GM12872 (cell line): ENCODE measurements around the gene SLC4A3.
A peak's percentile ranks its signal among the peaks of the same experiment; 100 is the strongest.

Experiments
- TF ChIP-seq, protein P1 (sequence below): IDR thresholded peaks from 3 replicates; pipeline ENCODE4 v1.5.1; 2011; ENCODE audit warnings: low read depth, mild to moderate bottlenecking, low read length, moderate library complexity; ENCODE audit not compliant: insufficient read depth

SLC4A3 gene

GRCh38 chr2:219636144-219636915, 8.9 kb downstream of the SLC4A3 start:
- TF ChIP-seq, protein P1, sequence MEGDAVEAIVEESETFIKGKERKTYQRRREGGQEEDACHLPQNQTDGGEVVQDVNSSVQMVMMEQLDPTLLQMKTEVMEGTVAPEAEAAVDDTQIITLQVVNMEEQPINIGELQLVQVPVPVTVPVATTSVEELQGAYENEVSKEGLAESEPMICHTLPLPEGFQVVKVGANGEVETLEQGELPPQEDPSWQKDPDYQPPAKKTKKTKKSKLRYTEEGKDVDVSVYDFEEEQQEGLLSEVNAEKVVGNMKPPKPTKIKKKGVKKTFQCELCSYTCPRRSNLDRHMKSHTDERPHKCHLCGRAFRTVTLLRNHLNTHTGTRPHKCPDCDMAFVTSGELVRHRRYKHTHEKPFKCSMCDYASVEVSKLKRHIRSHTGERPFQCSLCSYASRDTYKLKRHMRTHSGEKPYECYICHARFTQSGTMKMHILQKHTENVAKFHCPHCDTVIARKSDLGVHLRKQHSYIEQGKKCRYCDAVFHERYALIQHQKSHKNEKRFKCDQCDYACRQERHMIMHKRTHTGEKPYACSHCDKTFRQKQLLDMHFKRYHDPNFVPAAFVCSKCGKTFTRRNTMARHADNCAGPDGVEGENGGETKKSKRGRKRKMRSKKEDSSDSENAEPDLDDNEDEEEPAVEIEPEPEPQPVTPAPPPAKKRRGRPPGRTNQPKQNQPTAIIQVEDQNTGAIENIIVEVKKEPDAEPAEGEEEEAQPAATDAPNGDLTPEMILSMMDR: no peak

DNA sequence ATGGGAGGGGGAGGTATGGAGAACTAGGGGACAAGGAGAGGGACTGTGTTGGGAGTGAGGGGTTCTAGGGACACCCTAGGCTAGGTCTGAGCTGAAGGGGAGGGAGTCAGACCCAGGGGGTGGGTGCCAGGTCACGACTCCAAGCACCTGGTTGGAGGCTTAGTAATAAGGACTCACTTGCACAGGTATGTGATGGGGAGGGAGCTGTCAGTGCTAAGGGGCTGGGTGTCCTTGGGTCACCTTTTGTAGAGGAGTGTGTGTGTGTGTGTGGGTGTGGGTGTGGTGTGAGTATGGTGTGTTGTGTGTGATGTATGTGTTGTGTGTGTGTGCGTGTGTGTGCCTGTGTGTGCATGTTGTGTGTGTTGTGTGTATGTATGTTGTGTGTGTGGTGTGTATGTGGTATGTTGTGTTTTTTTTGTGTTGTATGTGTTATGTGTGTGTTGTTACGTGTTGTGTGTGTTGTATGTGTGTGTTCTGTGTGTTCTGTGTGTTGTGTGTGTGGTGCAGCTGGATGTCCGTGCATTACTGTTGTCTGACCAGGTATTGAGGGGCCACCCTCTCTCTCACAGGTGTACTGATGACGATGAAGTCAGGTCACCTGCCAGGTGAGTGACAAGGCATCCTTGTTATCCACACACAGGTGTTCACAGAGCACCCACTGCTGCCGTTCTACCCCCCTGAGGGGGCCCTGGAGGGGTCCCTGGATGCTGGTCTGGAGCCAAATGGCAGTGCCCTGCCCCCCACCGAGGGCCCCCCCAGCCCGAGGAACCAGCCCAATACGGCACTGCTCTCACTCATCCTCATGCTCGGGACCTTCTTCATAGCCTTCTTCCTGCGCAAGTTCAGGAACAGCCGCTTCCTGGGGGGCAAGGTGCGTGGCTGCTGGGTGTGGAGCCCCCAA, 9.8 kb downstream of the SLC4A3 start:
- TF ChIP-seq, protein P1: no peak

DNA sequence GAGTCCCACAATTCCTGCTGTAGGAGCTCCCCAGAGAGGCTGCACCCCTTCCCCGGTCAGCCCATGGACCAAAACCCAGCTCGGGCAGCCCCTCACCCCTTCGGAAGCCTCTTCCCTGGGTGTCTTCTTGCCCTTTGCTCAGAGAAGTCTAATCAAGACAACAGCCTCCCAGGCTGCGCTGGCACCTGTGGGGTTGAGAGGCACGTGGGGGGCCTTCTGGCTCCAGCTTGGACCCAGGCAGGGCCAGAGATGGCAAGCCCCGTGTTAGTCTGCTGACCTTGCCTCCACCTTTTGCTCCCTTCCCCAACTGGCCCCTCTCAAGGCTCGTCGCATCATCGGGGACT, 10.4 kb downstream of the SLC4A3 start:
- TF ChIP-seq, protein P1: no peak

- TF ChIP-seq, protein P1: peak; percentile 24; the same call in 1 of the 3 replicates
Observed at GRCh38 chr2:219638217-219638947, 11.0 kb downstream of the SLC4A3 start.

- TF ChIP-seq, protein P1: no peak
Observed at GRCh38 chr2:219638948-219639755, 11.7 kb downstream of the SLC4A3 start.

DNA sequence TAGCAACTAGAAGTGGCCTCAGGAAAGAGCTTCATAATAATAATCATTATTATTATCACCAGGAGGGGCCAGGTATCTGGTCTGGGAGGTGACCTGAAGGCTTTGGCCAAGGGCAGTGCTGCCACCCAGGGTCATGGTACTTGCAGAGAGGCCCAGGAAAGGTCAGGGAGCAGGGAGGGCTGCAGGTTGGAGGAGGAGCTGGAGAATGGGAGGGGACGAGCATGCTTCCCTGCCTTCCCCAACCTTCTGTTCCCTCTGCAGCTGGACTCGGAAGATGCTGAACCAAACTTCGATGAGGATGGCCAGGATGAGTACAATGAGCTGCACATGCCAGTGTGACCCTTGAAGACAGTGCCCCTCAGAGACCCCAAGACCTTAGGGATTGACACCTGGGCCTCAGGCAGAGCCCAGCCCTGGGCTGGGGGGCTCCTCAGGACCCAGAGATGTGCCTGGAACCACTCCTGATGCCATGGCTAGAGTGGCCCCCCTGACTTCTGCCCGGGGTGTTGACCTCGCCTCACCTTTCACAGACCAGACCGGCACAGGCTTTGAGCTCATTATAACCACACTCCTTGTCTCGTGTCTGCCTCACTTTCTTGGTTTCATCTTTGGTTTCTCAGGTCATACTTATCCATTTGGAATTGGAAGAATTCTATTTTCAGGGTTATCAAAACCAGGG, 14.1 kb downstream of the SLC4A3 start:
- TF ChIP-seq, protein P1: no peak
